PC-3 (cell line): ENCODE measurements around the gene NEU4.
"Not testable (repeated sequence)": the region's sequence is repeated elsewhere in the genome, so short reads cannot be mapped to it uniquely, and the experiment has no call there.

Experiments
- EZH2 ChIP-seq: fragments of 300-600 bp; sonication (generic); IDR thresholded peaks from one replicate; pipeline ENCODE4 v1.6.1; 2017; ENCODE audit warnings: antibody characterized with exemption, mild to moderate bottlenecking, low read length; ENCODE audit not compliant: unreplicated experiment
- TF ChIP-seq, protein P1 (sequence below): fragments of 300-600 bp; sonication (generic); conservative IDR thresholded peaks from 2 replicates; pipeline ENCODE4 v1.5.1; 2017; ENCODE audit warnings: antibody characterized with exemption, low read depth, mild to moderate bottlenecking, low read length

DNA sequence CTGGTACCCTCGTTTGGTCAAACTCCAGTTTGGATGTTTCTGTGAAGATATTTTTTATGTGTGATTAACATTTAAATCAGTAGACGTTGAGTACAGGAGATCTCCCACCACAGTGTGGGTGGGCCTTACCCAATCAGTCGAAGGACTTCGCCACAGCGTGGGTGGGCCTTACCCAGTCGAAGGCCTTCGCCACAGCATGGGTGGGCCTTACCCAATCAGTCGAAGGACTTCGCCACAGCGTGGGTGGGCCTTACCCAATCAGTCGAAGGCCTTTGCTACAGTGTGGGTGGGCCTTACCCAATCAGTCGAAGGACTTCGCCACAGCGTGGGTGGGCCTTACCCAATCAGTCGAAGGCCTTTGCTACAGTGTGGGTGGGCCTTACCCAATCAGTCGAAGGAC is 49.1 kb upstream of the NEU4 start:
- TF ChIP-seq, protein P1, sequence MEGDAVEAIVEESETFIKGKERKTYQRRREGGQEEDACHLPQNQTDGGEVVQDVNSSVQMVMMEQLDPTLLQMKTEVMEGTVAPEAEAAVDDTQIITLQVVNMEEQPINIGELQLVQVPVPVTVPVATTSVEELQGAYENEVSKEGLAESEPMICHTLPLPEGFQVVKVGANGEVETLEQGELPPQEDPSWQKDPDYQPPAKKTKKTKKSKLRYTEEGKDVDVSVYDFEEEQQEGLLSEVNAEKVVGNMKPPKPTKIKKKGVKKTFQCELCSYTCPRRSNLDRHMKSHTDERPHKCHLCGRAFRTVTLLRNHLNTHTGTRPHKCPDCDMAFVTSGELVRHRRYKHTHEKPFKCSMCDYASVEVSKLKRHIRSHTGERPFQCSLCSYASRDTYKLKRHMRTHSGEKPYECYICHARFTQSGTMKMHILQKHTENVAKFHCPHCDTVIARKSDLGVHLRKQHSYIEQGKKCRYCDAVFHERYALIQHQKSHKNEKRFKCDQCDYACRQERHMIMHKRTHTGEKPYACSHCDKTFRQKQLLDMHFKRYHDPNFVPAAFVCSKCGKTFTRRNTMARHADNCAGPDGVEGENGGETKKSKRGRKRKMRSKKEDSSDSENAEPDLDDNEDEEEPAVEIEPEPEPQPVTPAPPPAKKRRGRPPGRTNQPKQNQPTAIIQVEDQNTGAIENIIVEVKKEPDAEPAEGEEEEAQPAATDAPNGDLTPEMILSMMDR, result not testable (repeated sequence)
- not testable (repeated sequence) for TF ChIP-seq EZH2
